ENCODE measurements around the gene SP2.

- no peak for TF ChIP-seq TCF12 (IDR thresholded peaks at IDR 0.05; ENCODE audit: low read depth)
- TF ChIP-seq TAF1 (IDR thresholded peaks at IDR 0.05; ENCODE audit: low read depth), result no peak
- TF ChIP-seq NFIC (IDR thresholded peaks at IDR 0.05), result no peak
- no peak for TF ChIP-seq RAD21 (IDR thresholded peaks at IDR 0.05; ENCODE audit: low read depth)
- no peak for TF ChIP-seq CEBPB (IDR thresholded peaks at IDR 0.05)
Measured at GRCh38 chr17:47916489-47917208, 20.6 kb downstream of the SP2 start.

Data from Ishikawa (cell line).